ENCODE results near the gene HLA-DPB1.
A peak's percentile ranks its signal among the peaks of the same experiment; 100 is the strongest.

Gene HLA-DPB1

DNA sequence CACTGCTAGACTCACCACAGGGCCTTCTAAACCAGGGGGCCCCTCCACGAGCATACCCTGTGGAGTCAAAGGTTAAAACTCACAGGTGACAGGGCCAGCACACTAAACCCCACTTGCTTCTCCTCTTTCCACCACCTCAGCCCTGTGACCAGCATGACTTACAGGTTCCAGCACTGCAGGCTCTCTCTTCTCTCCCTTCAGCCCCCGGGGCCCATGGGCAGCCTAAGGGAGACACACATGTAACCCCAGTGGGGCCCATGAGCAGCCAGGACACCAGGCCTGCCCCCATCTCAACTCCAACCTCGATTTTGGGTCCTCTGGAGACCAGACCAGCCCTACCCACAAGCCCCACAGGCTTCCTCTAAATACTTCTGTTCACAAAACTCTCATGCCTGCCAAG lies 28.0 kb downstream of the HLA-DPB1 start:
- H3K27me3 ChIP-seq (ENCODE audit: control insufficient read depth, insufficient read depth, low read length) = no peaks in the 10 kb centered on the region
- H3K9me3 ChIP-seq (ENCODE audit: control insufficient read depth, insufficient read depth, low read length) = no peaks in the 10 kb centered on the region
- no CpG with 5 or more reads among the region's 3 CpGs for WGBS (ENCODE audit: insufficient coverage, insufficient read length)
- no peaks in the 10 kb centered on the region for H3K36me3 ChIP-seq (ENCODE audit: control insufficient read depth, insufficient read depth, low read length)
- no peak for DNase-seq (ENCODE audit: low read depth, low spot score)
- H3K4me1 ChIP-seq (ENCODE audit: control insufficient read depth, insufficient read depth, low read length) = no peaks in the 10 kb centered on the region
- H3K4me3 ChIP-seq (ENCODE audit: low read length) = no peak overlapping the region
- H3K27ac ChIP-seq (ENCODE audit: low read length) = no peak overlapping the region

- H3K9me3 ChIP-seq (ENCODE audit: control insufficient read depth, insufficient read depth, low read length) = no peaks in the 10 kb centered on the region
- WGBS (ENCODE audit: insufficient coverage, insufficient read length) = no CpG with 5 or more reads among the region's 1 CpG
- no peak overlapping the region for H3K27ac ChIP-seq (ENCODE audit: low read length)
- no peaks in the 10 kb centered on the region for H3K27me3 ChIP-seq (ENCODE audit: control insufficient read depth, insufficient read depth, low read length)
- no peak overlapping the region for H3K4me3 ChIP-seq (ENCODE audit: low read length)
- DNase-seq (ENCODE audit: low read depth, low spot score) = no peak
- H3K36me3 ChIP-seq (ENCODE audit: control insufficient read depth, insufficient read depth, low read length) = no peaks in the 10 kb centered on the region
- no peaks in the 10 kb centered on the region for H3K4me1 ChIP-seq (ENCODE audit: control insufficient read depth, insufficient read depth, low read length)
These were observed 29.1 kb downstream of the HLA-DPB1 start for GRCh38 chr6:33104887-33105286.

GRCh38 chr6:33105386-33105785 lies 29.6 kb downstream of the HLA-DPB1 start:
- 100% methylated on average over 3 of the region's 3 CpGs for WGBS (ENCODE audit: insufficient coverage, insufficient read length)
- Histone ChIP-seq H3K27ac (ENCODE audit: low read length) (no peak overlapping the region), H3K9me3 (ENCODE audit: control insufficient read depth, insufficient read depth, low read length) (no peaks in the 10 kb centered on the region), H3K27me3 (ENCODE audit: control insufficient read depth, insufficient read depth, low read length) (no peaks in the 10 kb centered on the region), H3K36me3 (ENCODE audit: control insufficient read depth, insufficient read depth, low read length) (no peaks in the 10 kb centered on the region), H3K4me3 (ENCODE audit: low read length) (no peak overlapping the region), H3K4me1 (ENCODE audit: control insufficient read depth, insufficient read depth, low read length) (no peaks in the 10 kb centered on the region)
- DNase-seq (ENCODE audit: low read depth, low spot score) = no peak

DNA sequence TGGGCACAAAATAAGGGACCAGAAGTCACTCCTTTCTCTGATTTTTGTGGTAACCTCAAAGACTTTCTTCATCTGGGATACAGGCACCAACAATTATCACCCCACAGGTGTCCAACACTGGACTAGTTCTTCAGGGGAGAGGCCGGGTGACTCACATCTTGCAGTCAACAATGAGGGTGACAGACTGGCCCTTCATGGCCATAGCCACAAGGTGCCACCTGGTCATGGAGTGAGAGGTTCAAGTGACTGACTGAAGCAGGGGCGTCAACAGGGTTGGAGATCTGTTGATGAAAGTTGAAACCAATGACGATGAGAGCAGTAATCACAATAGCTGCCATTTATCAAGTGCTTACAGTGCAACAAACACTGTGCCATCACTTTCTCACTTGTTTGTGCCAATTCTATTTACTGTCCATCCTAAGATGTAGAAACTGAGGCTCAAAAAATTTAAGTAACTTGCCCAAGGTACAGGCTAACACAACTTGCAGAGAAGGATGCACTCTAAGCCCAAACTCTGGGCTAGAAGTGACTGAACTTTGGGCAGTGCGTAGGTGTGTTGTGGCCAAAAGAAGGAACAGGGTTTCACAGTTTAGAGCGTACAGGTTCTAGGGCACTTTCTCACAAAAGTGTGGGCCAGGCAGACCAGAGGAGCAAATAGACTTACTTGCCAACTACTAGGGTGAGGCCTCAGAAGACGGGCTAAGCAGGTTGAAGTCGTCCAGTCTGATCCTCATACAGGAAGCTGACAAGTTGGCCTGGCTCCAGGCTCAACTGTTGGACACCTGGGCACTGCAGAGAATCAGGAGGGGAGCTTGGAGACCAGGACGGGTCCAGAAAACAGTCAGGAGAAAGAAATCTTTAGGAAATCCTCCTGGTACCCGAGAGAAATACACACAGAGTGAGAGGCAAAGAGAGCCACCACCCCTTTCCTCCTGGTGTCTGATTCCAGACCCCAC lies 30.4 kb downstream of the HLA-DPB1 start:
- no peaks in the 10 kb centered on the region for H3K4me1 ChIP-seq (ENCODE audit: control insufficient read depth, insufficient read depth, low read length)
- no peaks in the 10 kb centered on the region for H3K27me3 ChIP-seq (ENCODE audit: control insufficient read depth, insufficient read depth, low read length)
- H3K9me3 ChIP-seq (ENCODE audit: control insufficient read depth, insufficient read depth, low read length) = no peaks in the 10 kb centered on the region
- no peak overlapping the region for H3K27ac ChIP-seq (ENCODE audit: low read length)
- no peaks in the 10 kb centered on the region for H3K36me3 ChIP-seq (ENCODE audit: control insufficient read depth, insufficient read depth, low read length)
- no peak for DNase-seq (ENCODE audit: low read depth, low spot score)
- H3K4me3 ChIP-seq (ENCODE audit: low read length) = no peak overlapping the region
- WGBS (ENCODE audit: insufficient coverage, insufficient read length) = no CpG with 5 or more reads among the region's 9 CpGs

- no peak overlapping the region for H3K27ac ChIP-seq (ENCODE audit: low read length)
- no peaks in the 10 kb centered on the region for H3K4me1 ChIP-seq (ENCODE audit: control insufficient read depth, insufficient read depth, low read length)
- DNase-seq (ENCODE audit: low read depth, low spot score) = no peak
- no peaks in the 10 kb centered on the region for H3K9me3 ChIP-seq (ENCODE audit: control insufficient read depth, insufficient read depth, low read length)
- no peak overlapping the region for H3K4me3 ChIP-seq (ENCODE audit: low read length)
- no peaks in the 10 kb centered on the region for H3K36me3 ChIP-seq (ENCODE audit: control insufficient read depth, insufficient read depth, low read length)
- no peaks in the 10 kb centered on the region for H3K27me3 ChIP-seq (ENCODE audit: control insufficient read depth, insufficient read depth, low read length)
- no CpG with 5 or more reads among the region's 2 CpGs for WGBS (ENCODE audit: insufficient coverage, insufficient read length)
These were observed 31.9 kb downstream of the HLA-DPB1 start for GRCh38 chr6:33107641-33108040.

DNA sequence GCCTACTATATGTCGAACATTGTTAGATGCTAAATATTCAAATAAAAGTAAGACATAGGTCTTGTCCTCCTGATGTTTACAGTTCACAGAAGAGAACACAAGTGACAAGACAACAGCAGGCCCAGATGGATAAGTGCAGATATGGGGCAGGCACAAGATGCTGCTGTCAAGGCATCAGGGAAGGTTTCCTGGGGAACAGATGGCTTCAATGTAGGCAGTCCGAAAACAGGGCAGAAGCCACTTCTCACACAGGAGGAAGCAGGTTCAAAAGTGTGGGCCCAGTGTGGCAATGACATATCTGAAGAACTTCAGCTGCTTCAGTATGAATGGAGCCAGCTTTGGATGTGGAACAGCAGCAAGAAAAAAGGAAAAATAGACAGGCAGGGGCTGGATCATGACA lies 32.5 kb downstream of the HLA-DPB1 start:
- no peaks in the 10 kb centered on the region for H3K9me3 ChIP-seq (ENCODE audit: control insufficient read depth, insufficient read depth, low read length)
- H3K27me3 ChIP-seq (ENCODE audit: control insufficient read depth, insufficient read depth, low read length) = no peaks in the 10 kb centered on the region
- DNase-seq (ENCODE audit: low read depth, low spot score) = no peak
- H3K36me3 ChIP-seq (ENCODE audit: control insufficient read depth, insufficient read depth, low read length) = no peaks in the 10 kb centered on the region
- no peak overlapping the region for H3K4me3 ChIP-seq (ENCODE audit: low read length)
- no peaks in the 10 kb centered on the region for H3K4me1 ChIP-seq (ENCODE audit: control insufficient read depth, insufficient read depth, low read length)
- WGBS (ENCODE audit: insufficient coverage, insufficient read length) = no CpG with 5 or more reads among the region's 2 CpGs
- no peak overlapping the region for H3K27ac ChIP-seq (ENCODE audit: low read length)

DNA sequence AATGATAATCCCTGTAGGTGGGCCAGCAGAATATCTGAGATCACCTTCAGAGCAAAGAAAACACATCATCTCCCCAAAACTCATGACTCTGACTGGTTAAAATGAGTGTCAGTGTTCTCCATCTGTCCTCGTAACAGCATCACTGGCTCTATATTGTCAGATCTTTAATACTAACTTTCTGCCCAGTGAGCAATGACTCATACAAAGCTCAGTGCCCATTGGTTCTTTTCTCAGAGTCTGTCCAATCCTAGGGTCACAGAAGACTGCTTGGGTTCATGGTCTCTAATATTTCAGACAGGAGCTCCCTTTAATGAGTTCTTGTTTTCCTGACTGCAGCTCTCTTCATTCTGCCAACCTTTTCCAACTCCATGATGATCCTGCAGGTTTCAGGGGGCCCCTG lies 36.4 kb downstream of the HLA-DPB1 start:
- no peak for DNase-seq (ENCODE audit: low read depth, low spot score)
- Histone ChIP-seq H3K9me3 (ENCODE audit: control insufficient read depth, insufficient read depth, low read length) (no peaks in the 10 kb centered on the region), H3K4me3 (ENCODE audit: low read length) (no peak overlapping the region), H3K27ac (ENCODE audit: low read length) (no peak overlapping the region), H3K36me3 (ENCODE audit: control insufficient read depth, insufficient read depth, low read length) (no peaks in the 10 kb centered on the region), H3K27me3 (ENCODE audit: control insufficient read depth, insufficient read depth, low read length) (no peaks in the 10 kb centered on the region), H3K4me1 (ENCODE audit: control insufficient read depth, insufficient read depth, low read length) (peaks cover 2% of the 10 kb centered on the region; the same call in 1 of the 2 replicates)
- no CpG with 5 or more reads among the region's 1 CpG for WGBS (ENCODE audit: insufficient coverage, insufficient read length)

- H3K27ac ChIP-seq (ENCODE audit: low read length) = no peak overlapping the region
- no CpG with 5 or more reads among the region's 7 CpGs for WGBS (ENCODE audit: insufficient coverage, insufficient read length)
- no peaks in the 10 kb centered on the region for H3K27me3 ChIP-seq (ENCODE audit: control insufficient read depth, insufficient read depth, low read length)
- peaks cover 2% of the 10 kb centered on the region; the same call in 1 of the 2 replicates for H3K4me1 ChIP-seq (ENCODE audit: control insufficient read depth, insufficient read depth, low read length)
- no peaks in the 10 kb centered on the region for H3K36me3 ChIP-seq (ENCODE audit: control insufficient read depth, insufficient read depth, low read length)
- no peaks in the 10 kb centered on the region for H3K9me3 ChIP-seq (ENCODE audit: control insufficient read depth, insufficient read depth, low read length)
- DNase-seq (ENCODE audit: low read depth, low spot score) = no peak
- H3K4me3 ChIP-seq (ENCODE audit: low read length) = no peak overlapping the region
These were observed 38.0 kb downstream of the HLA-DPB1 start for GRCh38 chr6:33113755-33114154.

- H3K36me3 ChIP-seq (ENCODE audit: control insufficient read depth, insufficient read depth, low read length) = no peaks in the 10 kb centered on the region
- H3K27me3 ChIP-seq (ENCODE audit: control insufficient read depth, insufficient read depth, low read length) = no peaks in the 10 kb centered on the region
- H3K4me1 ChIP-seq (ENCODE audit: control insufficient read depth, insufficient read depth, low read length) = peaks cover 2% of the 10 kb centered on the region; the same call in 1 of the 2 replicates
- H3K4me3 ChIP-seq (ENCODE audit: low read length) = no peak overlapping the region
- no peak for DNase-seq (ENCODE audit: low read depth, low spot score)
- no peak overlapping the region for H3K27ac ChIP-seq (ENCODE audit: low read length)
- H3K9me3 ChIP-seq (ENCODE audit: control insufficient read depth, insufficient read depth, low read length) = no peaks in the 10 kb centered on the region
These were observed 38.6 kb downstream of the HLA-DPB1 start for GRCh38 chr6:33114406-33114805.

- peaks cover 4% of the 10 kb centered on the region for H3K4me1 ChIP-seq (ENCODE audit: control insufficient read depth, insufficient read depth, low read length)
- no peaks in the 10 kb centered on the region for H3K27me3 ChIP-seq (ENCODE audit: control insufficient read depth, insufficient read depth, low read length)
- H3K9me3 ChIP-seq (ENCODE audit: control insufficient read depth, insufficient read depth, low read length) = no peaks in the 10 kb centered on the region
- WGBS (ENCODE audit: insufficient coverage, insufficient read length) = no CpG with 5 or more reads among the region's 6 CpGs
- H3K27ac ChIP-seq (ENCODE audit: low read length) = no peak overlapping the region
- H3K4me3 ChIP-seq (ENCODE audit: low read length) = peak overlapping the region; percentile 57; the same call in 1 of the 2 replicates
- H3K36me3 ChIP-seq (ENCODE audit: control insufficient read depth, insufficient read depth, low read length) = no peaks in the 10 kb centered on the region
- DNase-seq (ENCODE audit: low read depth, low spot score) = no peak
These were observed 40.6 kb downstream of the HLA-DPB1 start for GRCh38 chr6:33116417-33116816.

Data from iPS DF 6.9 (cell line).